Measurements from ENCODE around the gene CLCF1. TPM values are rescaled to one million over a fixed set of nuclear protein-coding genes. Genes with fewer than 3 reads are reported as not detected.

Gene CLCF1
- total RNA-seq, 2 experiments from 2014 or later = 0.79 to 0.81 TPM

DNA sequence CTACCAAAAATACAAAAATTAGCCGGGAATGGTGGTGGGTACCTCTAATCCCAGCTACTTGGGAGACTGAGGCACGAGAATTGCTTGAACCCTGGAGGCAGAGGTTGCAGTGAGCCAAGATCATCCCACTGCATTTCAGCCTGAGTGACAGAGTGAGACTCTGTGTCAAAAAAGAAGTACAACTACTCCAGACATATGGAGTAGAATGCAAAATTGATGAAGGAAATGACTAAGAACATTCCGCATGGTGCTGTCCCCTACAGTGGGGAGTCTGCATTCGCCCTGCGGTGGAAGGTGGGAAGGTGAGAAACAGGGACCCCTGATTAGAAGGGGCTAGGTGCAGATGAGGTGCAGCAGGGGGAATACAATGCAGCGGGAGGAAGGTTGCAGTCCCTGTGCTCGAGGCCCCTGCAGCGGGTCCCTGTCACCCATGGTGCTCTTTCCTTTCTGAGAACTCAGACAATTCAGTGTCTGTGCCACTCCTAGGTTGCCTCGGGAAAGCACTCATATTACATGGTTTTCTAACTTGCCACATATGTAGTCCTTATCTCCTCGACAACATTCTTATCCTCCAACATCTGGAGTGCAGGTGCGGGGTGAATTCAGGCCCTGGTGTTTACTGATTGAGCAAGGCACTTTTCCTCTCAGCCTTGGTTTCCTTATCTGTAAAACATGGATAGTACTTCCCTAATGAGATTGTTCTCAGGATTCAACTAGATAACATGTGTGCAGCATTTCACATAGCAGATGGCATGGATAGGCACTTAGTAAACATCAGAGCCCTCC lies 25.2 kb downstream of the CLCF1 start:
- intact Hi-C loops (cut with micrococcal nuclease) = no loop called here
- no peak for TF ChIP-seq CTCF (IDR thresholded peaks at IDR 0.05)
- ATAC-seq (no peak), DNase-seq (no peak)
- CTCF ChIA-PET = interaction anchor here (1.0 to 12.1 kb wide), 10 partner anchors 7 to 86 kb away, joined by 3 to 883 read pairs (median 18); partner anchors contain the start of genes CLCF1 and POLD4
- POLR2A ChIA-PET = no interaction called here
- Mint-ChIP-seq H3K4me1 (ENCODE audit: low read depth) (peaks cover 50% of the 10 kb centered on the region), H3K27ac (no peak overlapping the region), H3K4me3 (no peak overlapping the region), H3K36me3 (ENCODE audit: low read depth) (peaks cover 1% of the 10 kb centered on the region), H3K9me3 (no peaks in the 10 kb centered on the region), H3K27me3 (no peaks in the 10 kb centered on the region)

DNA sequence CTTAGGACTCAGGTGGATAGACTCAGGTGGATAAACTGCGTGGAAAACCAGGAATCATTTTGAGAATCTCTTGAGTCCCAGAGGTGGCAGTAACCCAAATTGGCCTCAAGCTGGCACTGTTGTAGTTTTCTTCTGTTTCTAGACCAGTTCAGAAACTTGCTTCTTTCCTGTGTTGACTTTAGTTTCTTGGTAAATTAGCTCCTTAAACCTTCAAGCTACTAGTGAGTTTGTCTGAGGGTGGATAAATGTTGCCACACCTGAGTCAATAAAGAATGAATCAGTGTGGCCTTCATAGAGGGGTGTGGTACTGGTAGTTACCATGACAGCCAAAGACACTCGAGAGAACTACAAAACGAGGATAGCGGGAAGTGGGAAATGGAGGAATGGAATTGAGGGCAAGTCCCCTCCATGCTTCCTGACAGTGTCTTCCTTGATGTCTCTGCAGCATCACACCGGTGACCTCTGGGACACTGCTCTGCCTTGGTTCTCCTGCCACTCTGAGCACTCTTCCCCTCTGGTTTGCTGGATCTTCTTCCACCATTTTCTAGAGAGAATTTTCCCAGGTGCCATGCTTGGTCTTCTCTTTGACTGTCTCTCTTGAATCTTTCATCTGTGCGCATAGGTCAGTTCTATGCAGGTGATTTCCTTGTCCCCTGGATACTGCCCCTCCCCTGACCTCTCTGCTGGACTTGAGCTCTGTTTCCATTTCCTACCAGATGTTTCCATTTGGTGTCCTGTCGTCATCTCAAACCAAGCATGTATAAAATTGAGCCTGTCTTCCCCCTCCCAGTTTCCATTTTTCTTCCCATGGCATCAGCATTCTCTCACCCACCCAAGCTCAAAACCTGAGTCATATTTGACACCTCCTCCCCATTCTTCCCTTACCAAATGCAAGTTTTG lies 27.2 kb downstream of the CLCF1 start:
- H3K27me3 Mint-ChIP-seq = no peaks in the 10 kb centered on the region
- intact Hi-C loops (cut with micrococcal nuclease) = no loop called here
- peaks cover 44% of the 10 kb centered on the region for H3K4me1 Mint-ChIP-seq (ENCODE audit: low read depth)
- TF ChIP-seq CTCF (IDR thresholded peaks at IDR 0.05) = peak; percentile 87
- ChIA-PET POLR2A (interaction anchor here (0.6 to 2.1 kb wide), 7 partner anchors 23 to 119 kb away, joined by 3 to 8 read pairs (median 4); partner anchors contain the start of genes CLCF1 and RAD9A), CTCF (interaction anchor here (0.6 to 7.0 kb wide), 44 partner anchors 9 to 346 kb away, joined by 3 to 109 read pairs (median 5); partner anchors contain the start of genes ANKRD13D, CLCF1, GRK2 and POLD4)
- H3K27ac Mint-ChIP-seq = peak overlapping the region; percentile 89
- ATAC-seq (peak; percentile 80), DNase-seq (peak; percentile 41)
- no peaks in the 10 kb centered on the region for H3K9me3 Mint-ChIP-seq
- H3K36me3 Mint-ChIP-seq (ENCODE audit: low read depth) = peaks cover 3% of the 10 kb centered on the region
- no peak overlapping the region for H3K4me3 Mint-ChIP-seq

DNA sequence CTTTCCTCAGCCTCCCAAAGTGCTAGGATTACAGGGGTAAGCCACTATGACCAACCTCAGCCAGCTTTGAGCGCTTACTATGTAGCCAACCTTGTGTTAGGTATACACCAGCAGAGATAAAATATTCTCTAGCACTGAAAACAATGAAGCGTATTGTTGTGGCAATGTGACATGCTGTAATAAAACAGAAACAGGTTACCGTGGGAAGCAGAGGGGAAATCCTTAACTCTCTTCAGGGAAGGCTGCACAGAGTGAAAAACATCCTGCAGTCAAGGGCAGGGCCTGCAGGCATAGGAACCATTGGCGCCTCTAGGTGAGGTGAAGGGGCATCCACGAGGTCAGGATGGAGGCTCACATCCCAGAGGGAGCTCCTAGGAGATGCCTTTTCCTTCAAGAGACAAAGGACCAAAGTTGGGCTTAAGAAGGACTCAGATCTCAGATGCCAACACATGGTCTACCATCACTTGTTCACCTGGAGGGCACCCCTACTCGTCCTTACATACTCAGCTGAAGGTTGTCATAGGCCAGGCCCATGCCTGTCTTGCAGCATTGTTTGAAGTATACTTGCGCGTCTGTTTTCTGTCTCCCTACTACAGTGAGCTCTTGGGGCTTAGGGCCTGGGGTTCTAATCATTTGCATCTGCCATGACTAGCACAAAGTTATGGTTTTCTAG lies 28.0 kb downstream of the CLCF1 start:
- intact Hi-C loops (cut with micrococcal nuclease) = no loop called here
- H3K4me1 Mint-ChIP-seq (ENCODE audit: low read depth) = peaks cover 42% of the 10 kb centered on the region
- H3K27ac Mint-ChIP-seq = peak overlapping the region; percentile 89
- peaks cover 3% of the 10 kb centered on the region for H3K36me3 Mint-ChIP-seq (ENCODE audit: low read depth)
- no peaks in the 10 kb centered on the region for H3K9me3 Mint-ChIP-seq
- H3K27me3 Mint-ChIP-seq = no peaks in the 10 kb centered on the region
- ATAC-seq (peak; percentile 50), DNase-seq (peak; percentile 30)
- ChIA-PET CTCF (interaction anchor here (0.7 to 7.0 kb wide), 39 partner anchors 8 to 346 kb away, joined by 3 to 109 read pairs (median 5); partner anchors contain the start of genes ANKRD13D, CLCF1, GRK2 and POLD4), POLR2A (interaction anchor here (0.6 to 2.1 kb wide), 7 partner anchors 24 to 120 kb away, joined by 3 to 8 read pairs (median 4); partner anchors contain the start of genes CLCF1 and RAD9A)
- no peak overlapping the region for H3K4me3 Mint-ChIP-seq
- TF ChIP-seq CTCF (IDR thresholded peaks at IDR 0.05) = no peak

DNA sequence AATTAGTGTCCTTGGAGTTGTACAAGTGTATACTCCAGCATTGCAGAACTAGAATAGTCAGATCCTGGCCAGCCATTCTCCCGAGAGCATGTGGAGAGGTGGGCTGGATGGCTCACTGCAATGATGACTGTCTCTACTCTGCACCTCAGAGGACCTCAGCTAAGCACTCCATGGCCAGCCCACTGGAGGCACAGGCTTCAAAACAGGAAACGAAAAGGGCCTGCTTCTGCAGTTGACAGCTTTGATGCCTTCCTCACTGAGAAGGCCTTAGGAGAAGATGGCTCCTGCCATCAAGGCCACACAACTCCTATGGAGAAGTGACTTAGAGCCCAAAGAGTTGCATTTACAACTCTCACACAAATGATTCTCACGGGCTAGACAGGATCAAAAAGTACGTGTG lies 29.1 kb downstream of the CLCF1 start:
- POLR2A ChIA-PET = interaction anchor here (0.8 to 0.9 kb wide), 2 partner anchors 11 to 23 kb away, joined by 3 to 5 read pairs; no protein-coding TSS in a partner anchor
- peak; percentile 59 for ATAC-seq

More for the DNA sequence above, 29.1 kb downstream of the CLCF1 start:
- Mint-ChIP-seq H3K36me3 (ENCODE audit: low read depth) (peaks cover 3% of the 10 kb centered on the region), H3K4me1 (ENCODE audit: low read depth) (peaks cover 42% of the 10 kb centered on the region), H3K4me3 (no peak overlapping the region), H3K9me3 (no peaks in the 10 kb centered on the region), H3K27ac (peak overlapping the region; percentile 89), H3K27me3 (no peaks in the 10 kb centered on the region)
- DNase-seq = peak; percentile 55
- intact Hi-C loops (cut with micrococcal nuclease) = no loop called here
- TF ChIP-seq CTCF (IDR thresholded peaks at IDR 0.05) = no peak
- CTCF ChIA-PET = interaction anchor here (0.7 to 7.0 kb wide), 13 partner anchors 7 to 263 kb away, joined by 3 to 109 read pairs (median 23); partner anchors contain the start of genes CLCF1, GRK2 and POLD4
